Stimulated activated CD4-positive, alpha-beta T cell treated with anti-CD3 and anti-CD28 coated beads, Interleukin-2, amount 100 ng/mL, for 24 hours (primary cell): Measurements from ENCODE around the gene HTRA3.
"Not testable (repeated sequence)": the region's sequence is repeated elsewhere in the genome, so short reads cannot be mapped to it uniquely, and the experiment has no call there.

Source experiments
- DNase-seq, 2 donors: peaks; one replicate each; pipeline ENCODE4 v3.0.0-alpha.2; 2020

The HTRA3 gene

DNA sequence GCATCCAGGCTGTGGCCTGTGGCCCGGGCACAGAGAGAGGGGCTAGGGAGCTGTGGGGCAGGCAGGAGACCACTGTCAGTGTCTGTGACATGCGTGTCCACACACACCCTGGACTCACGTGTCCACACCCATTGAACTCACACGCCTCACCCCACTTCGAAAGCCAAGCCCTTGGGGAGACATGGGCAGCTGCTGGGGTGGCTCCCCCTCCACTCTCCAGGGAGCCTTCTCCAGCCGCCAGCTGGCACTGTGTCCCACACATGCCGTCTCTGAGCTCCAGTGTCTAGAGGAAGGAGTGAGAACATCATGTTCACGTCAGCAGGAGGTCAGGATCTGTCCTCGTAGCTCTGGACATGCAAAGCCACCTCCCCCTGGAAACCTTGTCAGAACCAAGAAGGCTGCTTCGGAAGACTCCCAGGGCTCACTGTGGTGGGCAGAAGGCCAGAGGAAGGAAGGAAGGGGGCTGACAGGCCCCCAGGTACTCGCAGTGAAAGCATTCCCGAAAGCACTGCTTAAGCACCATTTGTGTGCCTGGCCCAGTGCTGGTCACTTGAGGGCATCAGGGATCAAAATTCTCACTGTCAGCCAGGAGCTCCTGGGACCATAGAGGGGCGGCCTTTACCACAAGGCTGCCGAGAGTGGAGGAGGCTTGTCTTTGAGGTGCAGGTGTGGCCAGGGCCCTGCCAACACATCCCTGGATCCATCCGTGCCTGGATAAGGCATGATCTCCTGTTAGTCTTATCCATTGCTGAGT is 61.4 kb downstream of the HTRA3 start:
- DNase-seq, result no peak

DNA sequence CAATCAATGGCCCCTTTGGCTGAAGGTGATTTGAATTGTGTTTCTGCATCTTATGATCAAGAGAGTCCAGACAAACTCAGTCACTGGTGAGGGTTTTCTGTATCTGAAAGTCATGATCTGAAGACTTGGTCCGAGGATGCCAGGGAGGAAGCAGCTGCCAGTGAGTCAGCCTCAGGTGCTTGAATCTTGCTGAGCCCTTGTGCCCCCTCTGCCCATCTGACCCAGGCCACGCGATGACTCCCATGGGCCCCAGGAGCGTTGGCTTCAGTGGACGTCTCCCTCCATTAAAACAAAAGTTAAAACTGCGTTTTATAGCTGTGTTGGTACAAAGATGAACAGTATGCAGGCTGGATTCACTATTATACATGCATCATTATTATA is 62.0 kb downstream of the HTRA3 start:
- DNase-seq, result no peak

DNA sequence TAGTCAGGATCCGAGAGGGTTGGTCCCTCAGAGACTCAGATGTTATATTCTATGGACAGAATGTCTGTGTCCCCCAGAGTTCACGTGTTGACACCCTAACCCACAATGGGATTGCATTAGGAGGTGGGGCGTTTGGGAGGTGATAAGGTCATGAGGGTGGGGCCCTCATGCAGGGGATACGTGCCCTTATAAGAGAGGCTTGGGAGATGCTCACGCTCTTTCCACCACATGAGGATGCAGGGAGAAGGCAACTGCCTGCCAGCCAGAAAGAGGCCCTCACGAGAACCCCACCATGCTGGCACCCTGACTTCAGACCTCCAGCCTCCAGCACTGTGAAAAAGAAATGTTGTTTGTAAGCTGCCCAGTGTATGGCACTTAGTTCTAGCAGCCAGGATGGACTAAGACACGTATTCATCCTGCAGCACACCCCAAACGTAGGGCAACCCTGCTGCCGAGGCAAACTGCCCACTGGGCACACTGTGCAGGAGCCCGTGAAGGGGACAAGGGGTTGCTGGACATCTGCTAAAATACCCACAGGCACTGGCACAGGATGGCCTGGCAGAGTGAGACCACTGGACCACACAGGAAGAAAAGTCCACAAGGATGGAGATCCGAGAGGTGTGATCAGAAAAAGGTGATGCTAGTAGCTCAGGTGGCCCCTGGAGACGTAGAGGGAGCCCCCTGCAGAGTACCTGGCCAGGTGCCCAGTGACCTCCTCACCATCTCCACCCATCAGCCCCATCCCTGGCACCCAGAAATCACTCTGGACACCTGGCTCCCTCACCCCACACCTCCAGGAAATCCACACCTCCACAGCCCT is 62.7 kb downstream of the HTRA3 start:
- no peak for DNase-seq

DNA sequence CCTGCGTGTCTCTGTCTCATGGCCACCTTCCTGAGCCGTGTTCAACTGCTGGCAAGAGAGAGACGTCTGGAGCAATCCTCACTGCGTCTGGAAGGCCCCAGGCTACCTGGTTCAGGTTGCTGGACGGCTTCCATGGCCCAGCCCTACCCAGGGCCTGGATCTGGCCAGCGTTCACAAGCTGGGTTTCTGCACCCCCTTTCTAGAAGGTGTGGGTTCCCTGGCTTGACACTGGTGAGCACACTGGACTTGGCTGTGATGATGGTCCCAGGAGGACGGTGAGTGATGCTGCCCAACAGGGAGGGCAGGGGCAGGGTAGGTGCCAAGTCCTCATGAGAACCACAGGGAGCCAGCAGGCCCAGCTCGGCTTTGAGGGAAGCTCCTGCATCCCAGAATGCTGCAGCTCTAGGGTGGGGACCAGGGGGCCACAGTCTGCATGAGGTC is 63.4 kb downstream of the HTRA3 start:
- DNase-seq, result no peak

DNA sequence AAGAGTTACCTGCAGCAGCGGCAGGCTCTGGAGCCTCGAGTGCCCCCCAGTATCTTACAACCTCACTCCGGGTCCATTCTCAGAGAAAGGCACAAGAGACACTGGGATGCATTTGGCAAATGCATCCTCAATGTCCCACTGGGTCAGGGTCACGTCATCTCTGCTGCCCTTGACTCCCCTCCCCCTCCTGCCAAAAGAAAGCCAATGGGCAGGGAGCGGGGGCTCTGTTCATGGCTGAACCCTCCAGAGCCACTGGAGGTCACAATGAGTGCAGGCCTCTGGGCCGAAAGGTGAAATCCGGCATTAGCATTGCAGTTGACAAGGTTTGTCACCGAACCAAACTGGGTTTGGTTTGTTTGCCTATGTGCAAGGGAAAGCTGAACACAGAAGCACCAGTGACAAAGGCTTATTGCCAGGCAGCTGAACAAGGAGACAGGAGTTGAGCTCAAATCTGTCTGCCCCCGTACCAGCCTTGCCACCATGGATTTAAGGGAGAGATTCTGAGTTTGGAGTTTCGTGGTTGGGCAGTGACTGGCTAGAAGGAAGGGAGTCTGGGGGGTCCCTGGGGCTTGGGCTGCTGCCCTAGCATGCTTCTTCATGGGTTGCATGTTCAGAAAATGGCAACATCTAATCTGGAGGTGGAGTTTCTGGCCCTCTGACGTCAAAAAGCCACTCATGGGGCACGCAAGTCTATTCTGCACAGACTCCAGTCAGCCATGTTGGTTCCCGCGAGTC is 64.3 kb downstream of the HTRA3 start:
- no peak for DNase-seq

DNA sequence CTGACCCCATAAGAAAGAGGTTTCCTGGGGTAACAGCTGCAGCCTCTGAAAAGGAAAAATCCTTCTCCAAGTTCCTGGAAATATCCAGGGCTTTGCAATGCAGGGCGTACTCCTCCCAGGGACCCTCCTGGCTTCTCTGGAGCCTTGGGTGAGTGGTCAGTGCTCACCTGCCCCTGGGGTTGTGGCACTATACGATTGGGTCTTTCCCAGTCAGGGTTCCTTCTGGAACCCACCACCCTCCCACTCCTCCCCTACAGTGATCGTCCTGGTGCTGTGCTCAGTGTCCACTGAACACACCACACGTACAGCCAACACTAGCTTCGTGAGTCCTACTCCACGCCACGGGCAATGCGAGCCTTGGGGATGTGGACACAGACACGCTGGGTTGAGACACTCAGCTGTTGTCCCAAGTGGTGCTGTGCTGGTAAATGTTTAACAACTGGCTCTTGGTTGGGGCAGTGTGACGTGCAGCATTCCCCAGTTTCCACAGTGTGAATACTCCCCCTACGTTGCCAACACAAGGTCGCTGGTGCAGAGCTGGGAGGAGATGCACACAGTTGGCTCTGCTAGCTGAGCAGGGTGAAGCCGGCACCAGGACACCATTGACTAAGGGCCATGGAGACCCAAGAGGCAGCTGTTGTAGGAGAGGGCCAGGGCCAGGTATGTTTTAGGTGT is 65.4 kb downstream of the HTRA3 start:
- no peak for DNase-seq

DNA sequence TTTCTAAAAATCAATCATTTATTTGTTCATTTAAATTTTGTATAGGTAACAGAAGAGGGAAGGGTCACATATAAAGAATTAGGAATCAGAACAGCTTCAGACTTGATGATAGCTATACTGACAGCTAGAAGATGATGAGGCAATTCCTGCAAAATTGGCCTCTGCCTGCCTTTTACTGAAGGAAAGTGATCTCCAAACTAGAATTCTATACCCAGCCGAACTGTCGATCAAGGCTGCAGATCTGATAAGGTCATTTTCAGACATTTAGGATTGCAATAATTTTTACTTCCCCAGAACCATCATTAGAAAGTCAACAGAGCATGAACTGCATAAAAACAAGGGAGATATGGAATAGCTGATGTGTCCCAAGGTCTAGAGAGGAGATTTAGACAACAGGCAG is 66.3 kb downstream of the HTRA3 start:
- DNase-seq, result no peak

DNA sequence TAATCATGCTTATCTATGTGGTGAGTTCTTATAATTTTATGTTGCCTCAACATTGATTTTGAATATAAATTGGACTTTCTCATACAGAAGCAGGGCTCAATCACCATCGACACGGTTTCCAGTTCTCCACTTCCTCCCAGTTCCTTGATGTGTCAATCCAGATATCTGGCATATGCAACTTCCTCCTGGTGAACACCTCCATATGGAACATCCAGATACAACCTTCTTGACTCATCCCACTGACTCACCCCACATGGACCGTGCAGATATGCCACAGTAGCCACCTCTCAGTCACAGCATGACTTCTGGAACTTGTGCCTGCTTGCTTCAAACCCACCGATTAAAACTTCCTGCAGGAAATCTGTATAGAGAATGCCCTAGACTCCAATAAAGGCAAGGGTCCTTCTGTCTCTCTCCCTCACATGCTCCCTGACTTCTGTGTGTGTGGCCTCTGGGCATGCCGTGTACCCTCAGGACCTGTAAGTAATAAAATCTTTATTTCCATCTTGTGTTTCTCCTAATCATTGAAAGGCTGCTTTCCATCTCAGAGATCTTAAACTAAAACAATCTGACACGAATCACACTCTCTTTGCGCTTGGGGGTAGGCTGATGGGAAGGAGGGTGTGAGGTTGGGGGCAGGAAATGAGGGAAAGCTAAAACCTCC is 67.0 kb downstream of the HTRA3 start:
- no peak for DNase-seq

DNA sequence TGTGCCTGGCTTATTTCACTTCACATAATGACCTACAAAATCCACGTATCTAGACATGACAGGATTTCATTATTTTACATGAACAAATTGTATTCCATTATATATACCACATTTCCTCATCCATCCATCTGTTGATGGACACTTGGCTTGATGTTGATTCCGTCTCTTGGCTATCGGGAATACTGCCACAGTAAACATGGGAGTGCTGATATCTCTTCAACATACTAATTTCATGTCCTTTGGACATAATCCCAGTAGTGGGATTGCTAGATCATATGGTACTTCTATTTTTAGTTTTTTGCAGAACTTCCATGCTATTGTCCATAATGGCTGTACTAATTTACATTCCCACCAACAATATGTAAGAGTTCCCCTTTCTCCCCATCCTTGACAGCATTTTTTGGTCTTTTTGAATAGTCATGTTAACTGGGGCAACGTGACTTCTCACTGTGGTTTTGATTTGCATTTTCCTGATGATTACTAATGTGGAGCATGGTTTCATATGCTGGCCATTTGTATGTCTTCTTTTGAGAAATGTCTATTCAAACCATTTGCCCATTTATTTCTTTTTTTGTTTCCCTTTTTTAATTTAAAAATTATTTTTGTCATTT is 68.9 kb downstream of the HTRA3 start:
- no peak for DNase-seq

DNA sequence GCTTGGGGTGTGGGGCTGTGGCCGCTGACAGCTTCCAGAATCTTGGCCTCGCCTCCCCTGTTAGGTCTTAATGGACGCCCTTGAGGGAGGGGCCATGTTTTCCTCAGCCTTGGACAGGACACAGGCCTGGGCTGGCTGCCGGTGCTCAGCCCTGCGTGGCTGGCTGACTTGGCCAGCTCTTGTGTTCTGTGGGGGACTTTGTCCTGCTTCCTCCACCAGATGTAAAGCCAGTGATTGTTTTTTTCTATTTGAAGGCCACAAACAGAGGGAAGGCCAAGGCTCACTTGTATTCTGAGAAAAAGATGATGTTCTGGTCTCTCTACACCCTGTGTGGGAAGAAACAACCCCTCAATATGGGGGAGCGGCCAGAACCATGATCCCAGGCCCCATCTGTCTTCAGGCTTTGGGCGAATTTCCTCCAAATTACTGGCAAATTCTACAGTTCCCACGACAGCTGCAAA is 71.3 kb downstream of the HTRA3 start:
- no peak for DNase-seq

DNA sequence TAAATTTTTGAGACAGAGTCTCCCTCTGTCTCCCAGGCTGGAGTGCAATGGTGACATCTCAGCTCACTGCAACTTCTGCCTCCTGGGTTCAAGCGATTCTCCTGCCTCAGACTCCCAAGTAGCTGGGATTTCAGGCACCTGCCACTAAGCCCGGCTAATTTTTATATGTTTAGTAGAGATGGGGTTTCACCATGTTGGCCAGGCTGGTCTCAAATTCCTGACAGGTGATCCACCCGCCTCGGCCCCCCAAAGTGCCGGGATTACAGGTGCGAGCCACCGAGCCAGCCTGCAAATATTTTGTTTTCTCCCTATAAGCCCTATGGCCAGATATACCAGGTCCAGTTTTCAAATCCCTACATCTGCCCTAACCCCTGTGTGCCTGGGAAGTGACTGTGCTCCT is 71.7 kb downstream of the HTRA3 start:
- not testable (repeated sequence) for DNase-seq

DNA sequence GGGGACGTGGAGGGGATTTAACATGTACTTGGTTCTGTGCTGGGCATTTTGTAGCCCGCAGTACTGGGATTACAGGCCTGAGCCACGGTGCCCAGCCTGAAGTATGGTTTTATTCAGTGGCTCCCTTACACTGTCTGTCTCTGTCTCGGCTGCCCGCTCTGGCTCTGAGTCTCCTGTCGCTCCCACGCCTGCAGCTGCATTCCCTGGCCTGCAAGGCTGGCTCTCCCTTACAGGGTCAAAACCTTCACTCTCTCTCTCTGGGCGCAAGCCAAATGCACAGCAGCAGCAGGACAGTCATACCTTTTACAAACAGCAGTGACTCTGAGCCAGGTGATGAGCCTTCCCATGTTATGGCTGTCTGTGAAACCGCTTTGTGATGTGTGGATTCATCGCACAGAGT is 72.1 kb downstream of the HTRA3 start:
- DNase-seq, result no peak

DNA sequence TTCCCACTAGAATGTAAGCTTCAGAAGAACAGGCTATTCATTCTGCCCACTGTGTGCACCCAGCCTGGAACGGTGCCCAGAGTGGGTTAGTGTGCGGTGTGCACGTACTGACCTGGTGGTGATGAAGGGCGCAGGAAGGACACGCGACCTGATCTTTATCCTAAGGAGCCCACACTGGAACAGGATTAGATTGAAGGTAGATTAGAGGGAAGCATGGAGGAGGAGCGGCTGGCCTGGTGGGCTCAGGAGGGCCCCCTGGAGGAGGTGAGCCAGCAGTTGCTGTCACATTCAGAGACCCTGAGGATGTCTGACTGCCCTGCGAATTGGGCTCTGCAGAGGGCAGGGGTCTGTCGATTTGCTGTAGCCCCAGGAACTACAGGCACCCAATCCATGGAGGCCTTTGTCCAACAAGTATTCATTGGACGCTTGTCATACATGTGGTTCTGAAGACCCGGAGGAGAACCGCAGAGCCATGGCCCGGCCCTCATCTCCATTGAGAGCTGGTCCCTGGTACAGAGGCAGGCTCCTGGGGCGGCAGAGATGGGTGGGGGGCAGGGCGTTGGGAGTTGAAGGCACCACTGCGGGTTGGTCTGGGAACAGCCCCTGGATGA is 73.2 kb downstream of the HTRA3 start:
- no peak for DNase-seq

DNA sequence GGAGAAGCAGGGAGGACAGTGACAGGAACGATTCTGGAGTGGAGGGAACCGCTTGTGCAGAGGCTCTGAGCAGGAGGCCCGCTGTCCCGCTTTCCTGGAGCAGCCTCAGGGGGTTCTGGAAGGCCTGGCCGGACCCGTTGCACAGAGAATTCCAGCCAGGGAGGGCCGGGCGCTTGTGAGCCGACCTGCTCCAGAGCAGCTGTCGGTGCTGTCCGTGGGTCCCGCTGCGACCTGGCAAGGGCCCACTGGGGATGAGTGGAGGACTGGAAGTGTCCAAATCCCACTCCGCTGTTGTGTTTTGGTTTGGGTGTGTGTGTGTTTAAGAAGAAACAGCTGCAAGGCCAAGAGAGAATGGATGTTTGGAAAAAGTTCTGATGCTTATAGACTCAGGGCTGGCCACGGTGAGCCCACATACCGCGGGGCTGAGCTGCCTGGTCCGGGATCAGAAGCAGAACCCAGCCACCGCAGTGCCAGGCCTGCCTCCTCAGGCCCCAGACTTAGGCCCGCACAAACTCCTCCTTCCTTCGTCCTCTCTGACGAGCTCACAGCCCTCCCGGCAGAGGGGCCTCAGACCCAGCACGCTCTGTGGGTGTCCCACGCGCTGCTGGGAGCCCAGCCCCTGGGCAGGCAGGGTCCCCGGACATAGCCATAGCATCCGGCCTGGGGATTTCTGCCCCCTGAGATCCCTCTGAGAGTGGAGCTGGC is 73.9 kb downstream of the HTRA3 start:
- no peak for DNase-seq

DNA sequence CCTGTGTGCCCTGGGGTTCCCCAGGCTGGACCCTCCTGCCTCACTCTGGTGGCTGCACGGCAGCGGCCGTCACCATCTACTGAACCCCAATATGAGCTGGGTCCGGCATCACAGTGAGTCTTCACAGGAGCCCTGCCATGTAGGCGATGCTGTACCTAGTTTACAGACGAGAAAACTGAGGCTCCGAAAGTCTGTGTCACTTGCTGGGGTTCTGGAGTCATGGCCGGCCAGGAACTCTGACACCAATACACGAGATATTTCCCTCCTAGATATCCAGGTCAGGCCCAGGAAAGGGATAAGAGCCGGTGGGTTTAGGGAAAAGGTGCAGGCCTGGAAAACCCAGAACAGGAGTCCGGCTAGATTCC is 74.4 kb downstream of the HTRA3 start:
- DNase-seq, result no peak

DNA sequence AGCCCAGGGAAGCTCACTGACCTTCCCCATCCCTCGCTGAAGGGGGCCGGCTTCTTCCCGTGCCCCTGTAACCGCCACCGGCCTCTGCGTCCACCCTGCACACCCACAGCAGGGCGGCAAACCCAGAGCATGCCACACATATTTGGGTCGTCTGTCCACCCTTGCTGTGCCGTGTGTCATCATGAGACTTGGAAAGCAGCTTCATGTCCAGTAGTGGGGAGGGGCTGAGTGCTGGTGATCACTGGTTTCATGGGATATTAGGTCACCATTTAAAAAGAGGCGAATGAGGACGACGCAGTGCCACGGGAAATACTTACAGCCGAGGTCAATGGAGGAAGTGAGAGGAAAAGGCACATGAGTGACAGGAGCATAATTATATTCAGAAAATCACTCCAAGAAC is 74.8 kb downstream of the HTRA3 start:
- no peak for DNase-seq

DNA sequence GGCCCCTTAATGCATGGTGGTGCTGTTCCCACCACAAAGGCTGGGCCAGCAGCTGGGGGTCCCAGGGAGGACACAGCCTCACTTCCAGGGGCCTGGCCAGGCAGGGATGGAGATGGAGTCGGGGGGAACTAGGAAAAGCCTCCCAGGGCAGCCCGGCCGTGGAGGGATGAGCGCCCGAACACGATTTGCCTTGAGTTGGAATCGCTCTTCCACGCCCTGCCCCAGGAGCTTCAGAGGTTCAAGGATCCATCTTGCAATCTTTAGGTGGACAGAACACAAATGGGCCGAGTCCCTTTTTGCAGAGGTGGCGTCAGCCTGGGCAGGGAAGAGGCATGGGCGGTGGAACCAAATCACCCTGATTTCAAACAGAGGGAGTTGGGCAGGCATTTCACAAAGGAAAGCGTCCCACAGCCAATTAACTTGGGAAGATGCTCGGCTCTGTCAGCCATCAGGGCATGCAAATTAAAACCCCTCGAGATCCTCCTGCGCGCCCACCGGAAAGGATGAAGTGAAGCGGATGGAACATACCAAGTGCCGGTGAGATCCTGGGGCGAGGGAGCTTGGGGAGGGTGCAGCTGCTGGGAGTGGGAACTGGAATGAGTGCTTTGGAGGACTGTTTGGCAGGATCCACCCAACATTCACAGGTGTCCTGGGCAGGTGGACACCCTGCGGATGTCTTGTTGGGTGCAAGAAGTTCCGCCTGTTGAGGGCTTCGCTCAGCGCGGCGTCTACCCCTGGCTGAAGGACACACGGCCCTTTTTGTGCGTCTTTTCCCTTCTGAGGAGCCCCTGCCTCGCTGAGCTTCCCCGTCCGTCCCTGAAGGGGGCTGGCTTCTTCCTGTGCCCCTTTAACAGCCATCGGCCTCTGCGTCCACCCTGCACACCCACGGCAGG is 75.7 kb downstream of the HTRA3 start:
- no peak for DNase-seq

DNA sequence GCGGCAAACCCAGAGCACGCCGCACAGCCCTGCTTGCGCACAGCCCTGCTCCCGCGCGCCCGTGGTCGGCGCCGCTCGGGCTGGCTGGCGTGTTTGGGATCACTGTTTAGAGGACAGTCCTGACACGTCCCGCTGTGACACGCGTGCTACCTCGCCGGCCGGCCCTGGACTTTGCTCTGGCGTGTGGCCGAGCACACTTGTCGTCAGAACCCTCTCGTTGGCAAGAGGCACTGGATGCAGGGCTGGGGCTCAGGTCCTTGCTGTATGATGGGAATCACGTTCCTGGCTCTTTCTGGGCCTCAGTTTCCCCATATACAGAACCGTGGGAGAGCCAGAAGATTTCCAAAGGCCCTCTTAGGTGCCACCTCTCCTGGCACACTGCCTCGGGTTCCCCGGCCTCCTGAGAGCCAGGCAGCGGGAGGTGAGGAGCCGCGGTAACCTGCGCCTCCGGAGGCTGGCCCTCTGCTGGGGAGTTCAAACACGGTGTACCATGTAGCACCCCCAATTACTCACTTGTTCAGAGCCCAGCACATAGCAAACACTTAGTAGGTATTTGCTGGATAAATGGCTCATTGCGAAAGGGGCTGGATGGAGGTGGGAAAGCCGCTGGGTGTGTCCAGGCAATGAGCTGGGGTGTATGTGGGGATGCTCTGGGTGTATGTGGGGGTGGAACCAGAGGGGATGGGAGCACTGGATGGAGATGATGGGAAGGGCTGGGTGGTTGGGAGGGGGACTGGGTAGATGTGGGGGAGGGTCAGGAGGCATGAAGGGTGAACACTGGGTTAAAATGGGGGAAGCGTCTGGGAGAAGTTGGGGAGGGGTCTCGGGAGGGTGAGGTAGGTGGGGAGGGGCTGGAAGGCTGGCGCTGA is 76.6 kb downstream of the HTRA3 start:
- no peak for DNase-seq
